ENCODE measurements around the gene GBA3. TPM values are rescaled to one million over a fixed set of nuclear protein-coding genes. Genes with fewer than 3 reads are reported as not detected.

GBA3 gene
- total RNA-seq, 1 donor from 2014 or later: 1.0 TPM

DNA sequence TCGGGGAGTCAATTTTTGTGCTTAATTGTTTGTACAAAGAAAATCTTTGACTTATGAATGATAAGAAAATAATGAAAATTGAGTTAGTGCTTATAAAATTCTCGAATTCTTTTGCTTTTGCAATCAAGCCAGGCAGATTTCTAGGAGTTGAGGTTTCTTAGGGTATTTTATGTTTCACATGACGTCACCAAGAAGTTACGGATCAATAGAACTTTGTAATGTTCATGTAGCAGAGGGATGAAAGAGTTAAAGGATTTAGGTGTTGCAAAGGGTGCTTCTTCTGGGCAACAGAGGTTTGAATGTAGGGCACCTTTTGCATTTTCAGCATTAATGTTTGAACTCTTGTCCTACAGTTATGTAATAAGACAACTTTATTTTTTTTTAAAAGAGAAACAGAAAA, 19.4 kb downstream of the GBA3 start:
- no peaks in the 10 kb centered on the region for H3K27me3 ChIP-seq (ENCODE audit: low read depth)
- H3K4me3 ChIP-seq: no peak overlapping the region
- no peak overlapping the region for H3K27ac ChIP-seq
- ATAC-seq (no peak), DNase-seq (no peak)
- no peaks in the 10 kb centered on the region for H3K4me1 ChIP-seq
- H3K36me3 ChIP-seq: no peaks in the 10 kb centered on the region
- intact Hi-C loops (cut with DNase I): no loop called here
- TF ChIP-seq, protein P1, sequence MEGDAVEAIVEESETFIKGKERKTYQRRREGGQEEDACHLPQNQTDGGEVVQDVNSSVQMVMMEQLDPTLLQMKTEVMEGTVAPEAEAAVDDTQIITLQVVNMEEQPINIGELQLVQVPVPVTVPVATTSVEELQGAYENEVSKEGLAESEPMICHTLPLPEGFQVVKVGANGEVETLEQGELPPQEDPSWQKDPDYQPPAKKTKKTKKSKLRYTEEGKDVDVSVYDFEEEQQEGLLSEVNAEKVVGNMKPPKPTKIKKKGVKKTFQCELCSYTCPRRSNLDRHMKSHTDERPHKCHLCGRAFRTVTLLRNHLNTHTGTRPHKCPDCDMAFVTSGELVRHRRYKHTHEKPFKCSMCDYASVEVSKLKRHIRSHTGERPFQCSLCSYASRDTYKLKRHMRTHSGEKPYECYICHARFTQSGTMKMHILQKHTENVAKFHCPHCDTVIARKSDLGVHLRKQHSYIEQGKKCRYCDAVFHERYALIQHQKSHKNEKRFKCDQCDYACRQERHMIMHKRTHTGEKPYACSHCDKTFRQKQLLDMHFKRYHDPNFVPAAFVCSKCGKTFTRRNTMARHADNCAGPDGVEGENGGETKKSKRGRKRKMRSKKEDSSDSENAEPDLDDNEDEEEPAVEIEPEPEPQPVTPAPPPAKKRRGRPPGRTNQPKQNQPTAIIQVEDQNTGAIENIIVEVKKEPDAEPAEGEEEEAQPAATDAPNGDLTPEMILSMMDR (IDR thresholded peaks at IDR 0.05): no peak
- no peaks in the 10 kb centered on the region for H3K9me3 ChIP-seq

DNA sequence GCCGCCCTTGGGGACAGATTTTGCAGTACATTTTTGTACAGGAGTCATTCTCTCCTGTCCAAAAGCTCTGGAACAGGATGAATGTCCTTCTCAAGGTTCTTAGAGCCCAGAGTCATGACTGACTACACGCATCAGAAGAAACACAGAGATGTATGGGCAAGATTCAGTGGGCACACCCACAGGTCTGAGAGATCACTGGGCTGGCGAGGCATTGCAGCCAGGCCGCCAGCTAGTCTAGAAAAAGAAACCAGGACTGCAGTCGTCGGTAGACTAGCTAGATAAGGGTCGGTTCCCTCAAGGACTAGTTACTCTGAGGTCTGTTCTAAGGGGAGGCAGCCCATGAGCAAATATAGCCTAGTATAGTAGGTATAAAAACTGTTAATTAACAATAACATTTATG, 19.8 kb downstream of the GBA3 start:
- no peak overlapping the region for H3K27ac ChIP-seq
- DNase-seq (no peak), ATAC-seq (no peak)
- H3K27me3 ChIP-seq (ENCODE audit: low read depth): no peaks in the 10 kb centered on the region
- no peaks in the 10 kb centered on the region for H3K9me3 ChIP-seq
- TF ChIP-seq, protein P1 (IDR thresholded peaks at IDR 0.05): no peak
- no peaks in the 10 kb centered on the region for H3K36me3 ChIP-seq
- intact Hi-C loops (cut with DNase I): no loop called here
- no peaks in the 10 kb centered on the region for H3K4me1 ChIP-seq
- no peak overlapping the region for H3K4me3 ChIP-seq

DNA sequence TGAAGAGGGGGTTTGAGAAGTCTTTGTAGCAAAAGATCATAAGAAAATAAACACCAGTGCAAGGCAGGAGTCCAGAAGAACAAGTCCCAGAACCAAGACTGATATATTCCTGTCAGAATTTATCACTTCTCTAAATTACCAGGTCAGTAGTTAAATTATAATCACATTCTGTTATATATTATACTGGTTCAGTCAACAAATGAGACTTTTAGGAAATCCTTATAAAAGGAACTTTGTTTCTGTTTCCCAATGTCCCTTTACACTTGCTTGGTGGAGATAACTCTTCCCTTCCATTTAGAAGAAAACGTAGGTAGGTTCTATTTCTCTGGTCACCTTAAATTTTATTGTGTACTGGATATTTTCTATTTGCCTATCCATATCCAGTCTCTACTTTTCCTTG, 21.1 kb downstream of the GBA3 start:
- Histone ChIP-seq H3K4me3 (no peak overlapping the region), H3K9me3 (no peaks in the 10 kb centered on the region), H3K27ac (no peak overlapping the region), H3K27me3 (ENCODE audit: low read depth) (no peaks in the 10 kb centered on the region), H3K4me1 (no peaks in the 10 kb centered on the region), H3K36me3 (no peaks in the 10 kb centered on the region)
- ATAC-seq (no peak), DNase-seq (no peak)
- TF ChIP-seq, protein P1 (IDR thresholded peaks at IDR 0.05): no peak
- intact Hi-C loops (cut with DNase I): no loop called here

DNA sequence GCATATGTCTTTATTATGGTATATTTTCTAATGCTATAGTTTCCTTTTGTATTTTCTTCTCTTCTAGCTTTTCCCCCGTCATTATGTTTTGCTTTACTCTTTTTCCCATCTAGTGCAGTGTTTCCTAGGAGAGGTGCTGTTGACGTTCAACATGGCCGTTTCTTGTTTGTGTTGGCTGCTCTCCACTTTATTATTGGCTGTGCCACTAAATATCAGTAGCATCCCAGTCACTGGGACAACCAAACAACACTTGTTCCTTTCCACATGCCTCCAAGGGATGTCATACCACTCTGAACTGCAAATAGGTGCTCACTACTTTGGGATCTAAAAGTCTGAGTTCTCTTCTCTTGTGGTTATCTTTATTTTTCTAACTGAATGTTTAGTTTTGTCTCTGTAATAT, 26.5 kb downstream of the GBA3 start:
- Histone ChIP-seq H3K27ac (no peak overlapping the region), H3K27me3 (ENCODE audit: low read depth) (no peaks in the 10 kb centered on the region), H3K9me3 (no peaks in the 10 kb centered on the region), H3K4me1 (no peaks in the 10 kb centered on the region), H3K4me3 (no peak overlapping the region), H3K36me3 (no peaks in the 10 kb centered on the region)
- DNase-seq (no peak), ATAC-seq (no peak)
- intact Hi-C loops (cut with DNase I): no loop called here
- TF ChIP-seq, protein P1 (IDR thresholded peaks at IDR 0.05): no peak

DNA sequence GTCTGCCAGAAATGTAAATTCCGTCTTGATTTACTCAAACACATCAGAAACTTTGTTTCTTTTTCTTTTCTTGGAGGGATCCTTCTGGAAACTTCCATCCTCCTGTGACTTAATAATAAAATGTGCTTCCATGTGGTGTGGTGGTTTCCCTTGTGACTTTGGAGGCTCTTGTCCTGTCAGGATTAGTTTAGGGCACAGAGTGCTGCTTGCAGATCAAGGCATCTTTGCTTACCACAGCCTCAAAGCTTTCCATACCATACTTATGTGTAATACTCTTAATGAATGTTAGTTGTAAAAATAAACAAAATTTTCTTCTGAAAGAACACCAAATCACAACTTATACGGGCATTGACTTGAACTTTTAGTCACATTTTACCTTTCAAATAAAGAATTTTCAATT, 27.4 kb downstream of the GBA3 start:
- Histone ChIP-seq H3K4me1 (no peaks in the 10 kb centered on the region), H3K36me3 (no peaks in the 10 kb centered on the region), H3K27ac (no peak overlapping the region), H3K9me3 (no peaks in the 10 kb centered on the region), H3K27me3 (ENCODE audit: low read depth) (no peaks in the 10 kb centered on the region), H3K4me3 (no peak overlapping the region)
- intact Hi-C loops (cut with DNase I): no loop called here
- ATAC-seq: no peak
- TF ChIP-seq, protein P1 (IDR thresholded peaks at IDR 0.05): no peak
- DNase-seq: no peak

DNA sequence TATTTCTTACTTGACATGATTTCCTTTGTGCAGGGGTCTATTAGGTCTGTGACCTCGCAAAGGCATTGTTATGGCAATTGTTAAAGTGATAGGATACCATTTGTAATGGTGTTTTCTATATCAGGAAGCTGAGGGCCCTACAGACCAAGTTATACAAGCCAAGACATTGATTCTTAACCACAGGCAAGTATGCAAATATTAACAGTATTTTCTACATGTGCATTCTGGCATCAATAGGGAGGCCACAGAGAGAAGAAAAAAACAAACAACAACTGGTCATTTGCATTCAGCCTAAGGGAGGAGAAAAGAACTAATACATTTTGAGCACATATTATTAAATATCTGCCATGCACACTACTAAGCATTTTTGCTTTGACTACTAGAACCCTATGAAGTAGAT, 28.5 kb downstream of the GBA3 start:
- H3K36me3 ChIP-seq: no peaks in the 10 kb centered on the region
- H3K4me1 ChIP-seq: no peaks in the 10 kb centered on the region
- H3K4me3 ChIP-seq: no peak overlapping the region
- H3K9me3 ChIP-seq: no peaks in the 10 kb centered on the region
- H3K27ac ChIP-seq: no peak overlapping the region
- TF ChIP-seq, protein P1 (IDR thresholded peaks at IDR 0.05): no peak
- H3K27me3 ChIP-seq (ENCODE audit: low read depth): no peaks in the 10 kb centered on the region
- no peak for ATAC-seq
- intact Hi-C loops (cut with DNase I): no loop called here
- DNase-seq: no peak
